Lower lobe of right lung (tissue), 2 donors: ENCODE measurements around the gene DDX23. TPM values are rescaled to one million over a fixed set of nuclear protein-coding genes. Genes with fewer than 3 reads are reported as not detected.

Source experiments
- ATAC-seq, 2 donors: fragments of 200-7000 bp; cut with Tn5 transposase; one replicate each; pipeline ENCODE4 v1.9.1; 2020 to 2022; ENCODE audit warnings: mild to moderate bottlenecking in 2 of 2, moderate library complexity in 2 of 2
- DNase-seq: peaks from one replicate; pipeline ENCODE4 v3.0.0-alpha.2; 2020
- H3K27ac ChIP-seq: fragments of 200-600 bp; one replicate; pipeline ENCODE4 v1.8.0; 2022
- H3K27me3 ChIP-seq: fragments of 200-600 bp; one replicate; pipeline ENCODE4 v1.8.0; 2022; ENCODE audit warnings: low read depth
- H3K36me3 ChIP-seq: fragments of 200-600 bp; one replicate; pipeline ENCODE4 v1.8.0; 2022; ENCODE audit warnings: mild to moderate bottlenecking
- H3K4me1 ChIP-seq: fragments of 200-600 bp; one replicate; pipeline ENCODE4 v1.8.0; 2022
- H3K4me3 ChIP-seq: fragments of 200-600 bp; one replicate; pipeline ENCODE4 v1.8.0; 2022; ENCODE audit warnings: mild to moderate bottlenecking
- H3K9me3 ChIP-seq: fragments of 200-600 bp; one replicate; pipeline ENCODE4 v1.8.0; 2022
- CTCF ChIP-seq: fragments of 200-600 bp; IDR thresholded peaks from one replicate; pipeline ENCODE4 v1.8.0; 2022; ENCODE audit warnings: antibody characterized with exemption, mild to moderate bottlenecking
- intact Hi-C: fragments of 100-400 bp; cut with DNase I; formaldehyde crosslinking; loops from one replicate; pipeline ENCODE4 v1.11.0; 2022
- total RNA-seq: library from RNA; stranded (reverse); fragmentation: NEBNext Ultra II Directional; extraction: Animal tissue kit (Norgen Biotek cat#: 25700); gene quantifications from one replicate; pipeline ENCODE4 v1.2.1, GENCODE V29; 2021
- donor health status: DM: no; HTN: yes; CAD: no; lungs with severe emphysema.

The DDX23 gene
- total RNA-seq, 1 donor from 2014 or later = 76.8 TPM

GRCh38 chr12:48800971-48801370, 51.0 kb downstream of the DDX23 start:
- Histone ChIP-seq H3K36me3 (no peaks in the 10 kb centered on the region), H3K27ac (no peak overlapping the region), H3K27me3 (peaks cover 5% of the 10 kb centered on the region), H3K9me3 (no peaks in the 10 kb centered on the region), H3K4me1 (peaks cover 1% of the 10 kb centered on the region), H3K4me3 (no peak overlapping the region)
- intact Hi-C loops = no loop called here
- DNase-seq (no peak), ATAC-seq (peak in 1 of 2 donors; percentile 20)
- no peak for TF ChIP-seq CTCF

- Histone ChIP-seq H3K4me1 (peaks cover 6% of the 10 kb centered on the region), H3K27ac (no peak overlapping the region), H3K9me3 (no peaks in the 10 kb centered on the region), H3K36me3 (no peaks in the 10 kb centered on the region), H3K4me3 (no peak overlapping the region), H3K27me3 (peaks cover 5% of the 10 kb centered on the region)
- intact Hi-C loops = no loop called here
- DNase-seq = no peak
- TF ChIP-seq CTCF = no peak
- no peak for ATAC-seq
Observed at GRCh38 chr12:48800457-48800856, 51.5 kb downstream of the DDX23 start.

- no peaks in the 10 kb centered on the region for H3K36me3 ChIP-seq
- no peak overlapping the region for H3K27ac ChIP-seq
- H3K4me3 ChIP-seq = no peak overlapping the region
- ATAC-seq (peak in 1 of 2 donors; percentile 43), DNase-seq (no peak)
- intact Hi-C loops = loop anchor here (5.0 kb wide), 1 partner anchor 45 kb away; no protein-coding TSS in a partner anchor
- H3K4me1 ChIP-seq = peaks cover 10% of the 10 kb centered on the region
- H3K9me3 ChIP-seq = no peaks in the 10 kb centered on the region
- peaks cover 5% of the 10 kb centered on the region for H3K27me3 ChIP-seq
- no peak for TF ChIP-seq CTCF
Observed at GRCh38 chr12:48796976-48797375, 55.0 kb downstream of the DDX23 start.

- Histone ChIP-seq H3K27ac (no peak overlapping the region), H3K4me1 (peaks cover 10% of the 10 kb centered on the region), H3K36me3 (no peaks in the 10 kb centered on the region), H3K4me3 (no peak overlapping the region), H3K9me3 (no peaks in the 10 kb centered on the region), H3K27me3 (peaks cover 5% of the 10 kb centered on the region)
- intact Hi-C loops = loop anchor here (5.0 kb wide), 1 partner anchor 44 kb away; no protein-coding TSS in a partner anchor
- TF ChIP-seq CTCF = peak; percentile 94
- ATAC-seq (peak; percentile 94 to 96), DNase-seq (no peak)
Observed at GRCh38 chr12:48795550-48796455, 56.2 kb downstream of the DDX23 start.

- Histone ChIP-seq H3K4me3 (no peak overlapping the region), H3K27ac (no peak overlapping the region), H3K36me3 (no peaks in the 10 kb centered on the region), H3K27me3 (no peaks in the 10 kb centered on the region), H3K9me3 (no peaks in the 10 kb centered on the region), H3K4me1 (peaks cover 10% of the 10 kb centered on the region)
- ATAC-seq (peak in 1 of 2 donors; percentile 9), DNase-seq (no peak)
- TF ChIP-seq CTCF = no peak
- intact Hi-C loops = loop anchor here (5.0 kb wide), 1 partner anchor 43 kb away; no protein-coding TSS in a partner anchor
Observed at GRCh38 chr12:48794870-48795269, 57.1 kb downstream of the DDX23 start.
